Upper lobe of left lung (tissue), 6 donors: Measurements from ENCODE around the gene GOLGA6D. TPM values are rescaled to one million over a fixed set of nuclear protein-coding genes. Genes with fewer than 3 reads are reported as not detected.
A peak's percentile ranks its signal among the peaks of the same experiment; 100 is the strongest.
"Not testable (repeated sequence)": the region's sequence is repeated elsewhere in the genome, so short reads cannot be mapped to it uniquely, and the experiment has no call there.

ENCODE experiments used
- ATAC-seq, 2 donors: fragments of 200-7000 bp; cut with Tn5 transposase; one replicate each; pipeline ENCODE4 v1.9.1; 2022; ENCODE audit warnings: mild to moderate bottlenecking in 2 of 2, moderate library complexity in 2 of 2; ENCODE audit not compliant: low FRiP score in 2 of 2
- DNase-seq, 2 donors: peaks; one replicate each; pipeline ENCODE4 v3.0.0-alpha.2; 2019 to 2020
- H3K27ac ChIP-seq, 4 donors: fragments of 200-600 bp; sonication (generic); one replicate each; pipeline ENCODE4 v1.5.1; 2016 to 2019
- H3K27me3 ChIP-seq, 4 donors: fragments of 200-600 bp; sonication (generic); one replicate each; pipeline ENCODE4 v1.5.1; 2017 to 2019
- H3K36me3 ChIP-seq, 4 donors: fragments of 200-600 bp; sonication (generic); one replicate each; pipeline ENCODE4 v1.5.1; 2016 to 2019
- H3K4me1 ChIP-seq, 4 donors: fragments of 200-600 bp; sonication (generic); one replicate each; pipeline ENCODE4 v1.5.1; 2018 to 2019
- H3K4me3 ChIP-seq, 4 donors: fragments of 200-600 bp; sonication (generic); one replicate each; pipeline ENCODE4 v1.5.1; 2017 to 2019; ENCODE audit warnings: mild to moderate bottlenecking in 2 of 4, moderate library complexity in 1 of 4
- H3K9me3 ChIP-seq, 4 donors: fragments of 200-600 bp; sonication (generic); one replicate each; pipeline ENCODE4 v1.5.1; 2018 to 2019
- EP300 ChIP-seq, 4 donors: sonication (generic); formaldehyde crosslinking; IDR thresholded peaks; one replicate each; pipeline ENCODE4 v1.5.1; 2017; ENCODE audit warnings: antibody characterized with exemption in 4 of 4, control low read depth in 2 of 4
- POLR2A ChIP-seq, 4 donors: fragments of 450-650 bp; IDR thresholded peaks; one replicate each; pipeline ENCODE4 v1.5.1; 2016 to 2017; ENCODE audit warnings: antibody characterized with exemption in 4 of 4, mild to moderate bottlenecking in 2 of 4
- POLR2AphosphoS5 ChIP-seq, 2 donors: sonication (generic); formaldehyde crosslinking; IDR thresholded peaks; one replicate each; pipeline ENCODE4 v1.5.1; 2017; ENCODE audit warnings: antibody characterized with exemption in 2 of 2
- WGBS, 2 donors: methylation state at CpG; one replicate each; pipeline ENCODE4 v1.1.5; 2017 to 2018; 5-methylcytosine and 5-hydroxymethylcytosine counted together
- total RNA-seq, 6 donors: library from RNA; depleted of rRNA in 4 of 6; stranded (reverse); fragments of >200 nt in 4 of 6; gene quantifications; one replicate each; pipeline versions ENCODE4 v1.1.0 to v1.2.1, GENCODE V29; 2016 to 2021
- TF ChIP-seq, protein P1 (sequence below), 6 experiments: fragments of 450-650 bp in 4 of 6; fragments of 200-600 bp in 2 of 6; sonication (generic) in 2 of 6; IDR thresholded peaks; one replicate each; pipeline ENCODE4 v1.5.1; 2016 to 2019; ENCODE audit warnings: antibody characterized with exemption in 6 of 6
- donor health status: DM: no; HTN: no; CAD: no; lungs with moderate emphysema.
- donor health status: DM: no; HTN: yes; CAD: no; lungs with severe emphysema.

GOLGA6D gene
- total RNA-seq, 6 donors from 2014 or later = 0.07 to 0.15 TPM; not detected in 4

DNA sequence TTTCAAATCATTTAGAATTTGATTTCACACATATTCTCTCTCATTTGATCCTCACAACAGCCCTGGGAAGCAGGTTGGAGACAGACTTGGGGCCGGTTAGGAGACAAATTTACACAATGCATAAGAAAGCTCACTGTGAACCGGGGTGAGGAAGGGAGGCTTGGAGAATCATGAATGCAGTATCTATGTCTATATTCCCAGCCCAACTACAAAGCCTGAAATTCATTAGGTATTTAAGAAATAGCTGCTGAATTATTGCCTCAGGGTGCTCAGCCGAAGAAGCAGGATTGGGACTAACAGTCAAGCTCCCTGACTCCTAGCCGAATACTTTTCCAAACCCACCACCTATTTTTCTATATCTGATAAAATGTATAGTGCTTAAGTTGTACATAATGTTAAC, 32.9 kb upstream of the GOLGA6D start:
- TF ChIP-seq, protein P1, sequence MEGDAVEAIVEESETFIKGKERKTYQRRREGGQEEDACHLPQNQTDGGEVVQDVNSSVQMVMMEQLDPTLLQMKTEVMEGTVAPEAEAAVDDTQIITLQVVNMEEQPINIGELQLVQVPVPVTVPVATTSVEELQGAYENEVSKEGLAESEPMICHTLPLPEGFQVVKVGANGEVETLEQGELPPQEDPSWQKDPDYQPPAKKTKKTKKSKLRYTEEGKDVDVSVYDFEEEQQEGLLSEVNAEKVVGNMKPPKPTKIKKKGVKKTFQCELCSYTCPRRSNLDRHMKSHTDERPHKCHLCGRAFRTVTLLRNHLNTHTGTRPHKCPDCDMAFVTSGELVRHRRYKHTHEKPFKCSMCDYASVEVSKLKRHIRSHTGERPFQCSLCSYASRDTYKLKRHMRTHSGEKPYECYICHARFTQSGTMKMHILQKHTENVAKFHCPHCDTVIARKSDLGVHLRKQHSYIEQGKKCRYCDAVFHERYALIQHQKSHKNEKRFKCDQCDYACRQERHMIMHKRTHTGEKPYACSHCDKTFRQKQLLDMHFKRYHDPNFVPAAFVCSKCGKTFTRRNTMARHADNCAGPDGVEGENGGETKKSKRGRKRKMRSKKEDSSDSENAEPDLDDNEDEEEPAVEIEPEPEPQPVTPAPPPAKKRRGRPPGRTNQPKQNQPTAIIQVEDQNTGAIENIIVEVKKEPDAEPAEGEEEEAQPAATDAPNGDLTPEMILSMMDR (IDR thresholded peaks at IDR 0.05) = no peak
- TF ChIP-seq POLR2AphosphoS5 (IDR thresholded peaks at IDR 0.05) (no peak), EP300 (IDR thresholded peaks at IDR 0.05) (no peak), POLR2A (IDR thresholded peaks at IDR 0.05) (no peak)
- 73 to 77% methylated on average over 4 of the region's 4 CpGs for WGBS, 2 donors
- no peaks in the 10 kb centered on the region for H3K4me1 ChIP-seq

DNA sequence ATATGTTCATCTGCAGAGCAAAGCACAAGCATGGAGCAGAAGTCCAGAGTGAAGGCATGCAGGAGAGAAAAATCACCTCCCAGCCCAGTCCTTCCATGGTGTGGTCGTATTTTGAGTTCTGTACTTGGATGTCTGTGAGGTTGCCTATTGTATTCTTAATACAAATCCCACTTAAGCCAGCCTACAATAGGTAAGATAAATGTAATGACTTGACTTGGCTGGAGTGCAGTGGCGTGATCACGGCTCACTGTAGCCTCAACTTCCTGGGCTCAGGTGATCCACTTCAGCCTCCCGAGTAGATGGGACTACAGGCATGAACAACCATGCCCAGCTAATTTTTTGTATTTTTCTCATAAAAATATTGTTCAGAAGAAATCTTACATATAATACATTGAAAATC, 31.3 kb upstream of the GOLGA6D start:
- not testable (repeated sequence) for H3K36me3 ChIP-seq, H3K27me3 ChIP-seq, DNase-seq, ATAC-seq, H3K27ac ChIP-seq, H3K9me3 ChIP-seq, H3K4me1 ChIP-seq, H3K4me3 ChIP-seq
- 64 to 71% methylated on average over 4 of the region's 4 CpGs for WGBS, 2 donors

More for the DNA sequence above, 32.9 kb upstream of the GOLGA6D start:
- Histone ChIP-seq H3K27ac (no peak overlapping the region), H3K36me3 (no peaks in the 10 kb centered on the region), H3K27me3 (no peaks in the 10 kb centered on the region), H3K9me3 (no peaks in the 10 kb centered on the region), H3K4me3 (no peak overlapping the region)
- DNase-seq (no peak), ATAC-seq (no peak)

DNA sequence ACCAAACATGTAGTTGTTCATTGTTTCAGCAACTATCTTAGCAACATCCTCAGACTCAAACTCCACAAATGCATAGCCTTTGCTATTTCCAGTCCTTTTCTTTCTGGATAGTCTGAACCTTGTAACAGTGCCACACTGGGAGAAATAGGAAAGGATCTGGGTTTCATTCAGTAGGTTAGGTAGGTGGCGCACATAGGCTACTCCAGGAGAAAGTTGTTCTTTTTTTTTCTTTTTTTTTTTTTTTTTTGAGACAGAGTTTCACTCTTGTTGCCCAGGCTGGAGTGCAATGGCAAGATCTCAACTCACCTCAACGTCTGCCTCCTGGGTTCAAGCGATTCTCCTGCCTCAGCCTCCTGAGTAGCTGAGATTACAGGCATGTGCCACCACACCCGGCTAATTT, 30.4 kb upstream of the GOLGA6D start:
- H3K36me3 ChIP-seq, H3K9me3 ChIP-seq, H3K27ac ChIP-seq, H3K4me1 ChIP-seq, H3K4me3 ChIP-seq, ATAC-seq, H3K27me3 ChIP-seq, DNase-seq: not testable (repeated sequence)
- 72 to 81% methylated on average over 4 of the region's 4 CpGs for WGBS, 2 donors

DNA sequence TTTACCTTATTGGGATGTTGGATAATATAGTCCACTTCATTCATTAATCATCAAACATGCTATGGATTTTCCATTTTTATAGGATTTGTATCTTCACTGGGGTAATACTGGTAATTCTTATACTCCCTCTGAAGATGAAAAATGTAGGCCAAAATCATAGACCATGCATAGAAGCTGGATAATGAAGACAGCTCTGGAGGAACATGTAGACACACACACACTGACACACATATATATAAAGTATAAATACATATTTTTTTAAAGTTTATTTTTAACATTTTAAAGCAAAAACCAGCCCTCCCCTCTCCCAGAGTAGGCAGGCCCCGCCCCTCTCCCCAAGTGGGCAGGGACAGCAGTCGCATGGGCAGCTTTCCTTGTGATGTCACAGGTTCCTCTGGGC, 24.6 kb upstream of the GOLGA6D start, which contains the start of gene GOLGA6C:
GOLGA6C (plus strand) TSS at position 301 of the 400 bp plus-strand sequence. CDS start 265 bp downstream, outside the sequence.
- H3K4me1 ChIP-seq, H3K36me3 ChIP-seq, H3K4me3 ChIP-seq, ATAC-seq, H3K27me3 ChIP-seq, H3K27ac ChIP-seq, DNase-seq, H3K9me3 ChIP-seq: not testable (repeated sequence)
- no CpG with 5 or more reads among the region's 2 CpGs for WGBS, 2 donors

DNA sequence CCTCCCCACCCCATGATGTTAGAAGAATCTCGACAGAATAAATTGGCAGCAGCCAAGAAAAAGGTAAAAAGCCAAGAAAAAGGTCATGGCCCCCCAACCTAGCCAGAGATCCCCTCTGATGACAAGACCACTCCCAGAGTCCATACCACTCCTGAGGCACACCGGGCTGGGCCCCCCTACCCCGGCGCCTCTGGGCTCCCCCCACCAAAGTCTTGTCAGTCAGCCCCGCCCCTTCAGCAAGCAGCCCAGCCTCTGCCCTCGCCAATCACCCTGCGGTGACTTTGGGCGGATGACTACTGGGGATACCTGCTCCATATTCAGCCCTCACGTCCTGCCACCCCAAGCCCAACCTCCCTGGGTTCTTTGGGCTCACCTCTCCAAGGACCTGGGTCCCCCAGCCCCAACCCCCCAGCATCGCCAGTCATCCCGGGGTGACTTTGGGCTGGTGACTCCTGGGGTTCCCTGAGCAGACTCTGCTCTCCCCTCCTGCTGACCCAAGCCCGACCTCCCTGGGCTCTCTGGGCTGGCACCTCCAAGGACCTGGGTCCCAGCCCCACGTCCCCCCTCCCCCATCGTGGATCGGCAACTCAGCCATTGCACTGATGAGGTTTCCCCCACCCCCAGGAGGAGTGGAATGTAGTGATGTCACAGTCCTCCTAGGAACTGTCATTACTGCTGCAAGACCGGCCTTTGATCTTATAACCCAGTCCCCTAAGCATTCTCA, 23.9 kb upstream of the GOLGA6D start:
- not testable (repeated sequence) for H3K4me1 ChIP-seq, H3K36me3 ChIP-seq, H3K9me3 ChIP-seq, H3K27ac ChIP-seq, ATAC-seq, H3K27me3 ChIP-seq, H3K4me3 ChIP-seq
- peak in 1 of 2 donors; percentile 47 for DNase-seq
- WGBS, 2 donors = 69 to 74% methylated on average over 3 to 8 of the region's 16 CpGs

DNA sequence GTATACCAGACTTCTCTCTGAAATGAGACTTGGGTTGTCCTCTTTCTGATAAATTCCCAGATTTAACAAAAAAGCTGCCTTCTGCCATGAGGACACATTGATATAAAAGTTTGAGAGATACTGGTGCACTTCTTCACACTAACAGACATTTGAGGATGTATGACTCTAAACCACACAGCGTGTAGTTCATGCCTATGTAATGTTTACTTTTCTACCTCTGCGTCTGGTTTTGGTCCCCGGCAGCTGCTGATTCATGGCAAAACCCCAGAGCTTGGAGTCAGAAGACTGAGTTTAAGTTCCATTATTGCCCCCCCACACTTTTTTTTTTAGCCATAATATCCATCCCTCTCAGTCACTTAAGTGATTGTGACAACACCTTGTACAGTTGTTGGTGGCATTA, 22.8 kb upstream of the GOLGA6D start:
- not testable (repeated sequence) for H3K36me3 ChIP-seq, ATAC-seq
- no CpG with 5 or more reads among the region's 3 CpGs for WGBS, 2 donors

DNA sequence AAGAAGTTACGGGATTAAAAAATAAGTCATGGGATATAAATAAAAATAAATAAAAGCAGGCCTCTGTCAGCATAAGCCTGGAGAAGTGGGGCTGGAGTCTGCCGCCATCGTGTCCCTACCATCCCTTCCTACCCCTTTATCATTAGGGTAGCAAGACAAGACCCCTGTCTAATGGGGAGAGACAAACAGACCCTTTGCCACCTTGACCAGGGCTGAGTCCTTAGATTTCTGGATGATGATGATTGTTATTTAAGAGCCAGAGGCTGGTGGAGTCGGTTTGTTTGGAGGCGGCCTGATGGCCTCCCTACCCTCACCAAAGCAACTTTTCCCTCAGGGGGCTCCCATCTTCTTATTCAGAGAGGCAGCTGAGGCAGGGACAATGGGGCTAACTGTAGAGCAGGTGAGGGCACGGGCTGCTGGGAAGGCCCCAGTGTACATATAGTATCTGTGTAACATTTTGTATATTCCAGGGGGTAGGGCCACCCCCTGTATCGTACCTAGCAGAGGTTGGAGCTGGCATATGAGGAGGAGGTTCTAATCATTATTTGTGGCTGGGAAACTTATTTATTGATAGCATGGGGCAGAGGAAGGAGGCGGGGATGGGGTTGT, 8.8 kb upstream of the GOLGA6D start:
- ATAC-seq = peak in 1 of 2 donors; percentile 56
- not testable (repeated sequence) for H3K9me3 ChIP-seq, DNase-seq, H3K27me3 ChIP-seq, H3K27ac ChIP-seq, H3K4me3 ChIP-seq, H3K4me1 ChIP-seq, H3K36me3 ChIP-seq
- WGBS, 2 donors = 29 to 86% methylated on average over 1 to 3 of the region's 8 CpGs

More for the DNA sequence above, 22.8 kb upstream of the GOLGA6D start:
- not testable (repeated sequence) for H3K27me3 ChIP-seq, H3K4me1 ChIP-seq, DNase-seq, H3K9me3 ChIP-seq, H3K27ac ChIP-seq, H3K4me3 ChIP-seq

DNA sequence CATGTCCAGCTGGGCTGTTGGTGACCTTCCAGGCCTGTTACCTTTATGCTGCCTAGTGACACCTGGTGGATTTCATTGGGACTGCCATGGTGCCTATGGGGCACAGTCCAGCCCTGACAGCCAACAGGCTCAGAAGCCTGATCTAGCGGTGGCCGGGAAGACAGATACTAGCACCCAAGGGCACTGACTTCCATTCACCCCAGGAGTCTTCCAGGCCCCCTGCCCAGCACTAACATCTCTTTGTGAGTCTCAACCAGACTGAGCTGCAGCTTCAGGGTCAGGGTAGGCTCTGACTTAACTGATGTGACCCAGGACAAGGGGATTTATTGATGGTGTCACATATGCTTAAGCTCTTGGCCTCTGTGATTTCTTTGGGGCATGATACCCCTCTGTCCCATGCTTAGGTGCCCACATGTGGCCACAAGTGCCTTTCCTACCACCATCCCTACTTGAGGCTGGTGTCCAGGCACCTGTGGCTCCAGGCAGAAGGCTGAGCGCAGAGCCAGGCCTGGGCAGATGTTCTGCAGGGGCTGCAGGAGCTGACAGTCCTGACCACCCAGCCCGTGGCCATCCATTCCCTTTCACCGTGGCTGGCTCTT, 8.0 kb upstream of the GOLGA6D start:
- H3K27me3 ChIP-seq, H3K27ac ChIP-seq, H3K36me3 ChIP-seq, H3K4me3 ChIP-seq, H3K4me1 ChIP-seq, H3K9me3 ChIP-seq: not testable (repeated sequence)
- TF ChIP-seq, protein P1 (IDR thresholded peaks at IDR 0.05) = peak; percentile 44 to 82 (median 67)
- peak in 1 of 2 donors; percentile 93 for ATAC-seq
- peak; percentile 18 to 83 for DNase-seq
- WGBS, 2 donors = 63 to 68% methylated on average over 2 to 5 of the region's 5 CpGs

DNA sequence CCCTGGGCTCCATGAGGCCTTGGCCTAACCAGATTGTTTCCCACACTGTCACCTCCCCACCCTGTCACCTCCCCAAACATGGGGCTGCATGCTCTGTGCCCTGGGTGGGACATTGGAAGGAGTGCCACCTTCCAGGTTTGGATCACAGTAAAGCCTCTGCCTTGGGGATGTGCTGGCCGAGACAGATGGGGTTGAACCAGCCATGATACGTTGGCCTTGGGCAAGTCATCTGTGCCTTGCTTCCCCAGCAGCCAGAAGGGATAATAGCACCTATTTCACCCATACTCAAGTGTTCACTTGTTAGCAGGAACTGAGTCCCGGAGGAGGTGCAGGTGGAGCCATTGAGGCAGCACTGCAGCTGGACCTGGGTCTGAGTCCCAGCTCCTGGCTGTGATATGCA, 7.0 kb upstream of the GOLGA6D start:
- DNase-seq (peak in 1 of 2 donors; percentile 20), ATAC-seq (peak in 1 of 2 donors; percentile 63)
- H3K9me3 ChIP-seq, H3K27ac ChIP-seq, H3K4me1 ChIP-seq, H3K27me3 ChIP-seq, H3K4me3 ChIP-seq, H3K36me3 ChIP-seq: not testable (repeated sequence)
- WGBS, 2 donors = 63 to 77% methylated on average over 3 of the region's 3 CpGs

DNA sequence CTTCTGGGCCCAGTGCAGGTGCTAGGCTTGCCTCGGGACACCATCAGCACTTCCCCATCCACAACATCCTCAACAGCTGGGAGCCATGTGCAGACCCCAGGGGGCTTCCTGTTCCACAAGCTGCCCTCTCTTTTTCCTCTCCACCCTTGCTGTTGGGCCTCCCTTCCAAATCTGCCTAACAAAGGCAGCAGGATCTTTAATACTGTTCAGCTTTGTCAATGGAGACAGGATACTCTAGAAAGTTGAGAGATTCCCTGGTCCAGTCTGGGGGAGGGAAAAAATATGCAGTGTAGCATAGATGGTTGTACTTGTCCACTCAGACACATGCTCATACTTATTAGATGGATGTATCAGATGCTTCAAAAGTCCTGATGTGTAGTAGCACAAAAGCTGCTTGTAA, 4.1 kb upstream of the GOLGA6D start:
- H3K9me3 ChIP-seq, H3K4me3 ChIP-seq, H3K36me3 ChIP-seq, DNase-seq, H3K27me3 ChIP-seq, H3K4me1 ChIP-seq, ATAC-seq, H3K27ac ChIP-seq: not testable (repeated sequence)
- 29% methylated on average over 1 of the region's 1 CpG; no CpG with 5 or more reads in 1 of the 2 donors for WGBS, 2 donors
